ENCODE results near the gene FMO1. TPM values are rescaled to one million over a fixed set of nuclear protein-coding genes. Genes with fewer than 3 reads are reported as not detected.

The FMO1 gene
- total and polyA plus RNA-seq, 2 of the 8 experiments (the other 6 are each of a cell fraction or from before 2014, with no cell fraction given): 0.11 TPM; not detected in 1

DNA sequence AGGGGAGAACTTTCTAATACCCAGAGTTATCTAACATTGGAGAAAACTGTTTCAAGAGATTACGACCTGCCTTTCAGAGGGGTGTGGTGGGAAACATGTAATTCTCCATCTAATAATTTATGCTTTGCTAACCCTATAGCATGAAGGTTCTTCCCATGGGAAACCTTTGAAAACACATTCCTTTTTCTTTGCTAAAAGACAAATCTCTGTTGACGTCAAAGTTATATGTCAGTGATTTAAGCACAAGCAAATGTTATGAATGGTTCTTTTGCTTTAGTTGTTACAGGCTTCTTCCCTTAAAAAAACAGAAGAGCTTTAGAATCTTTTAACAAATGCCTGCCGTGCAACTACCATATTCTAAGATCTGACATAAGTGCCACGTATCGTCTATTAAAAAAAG is 44.0 kb upstream of the FMO1 start (continued):
- TF ChIP-seq SIRT6 (IDR thresholded peaks at IDR 0.05; ENCODE audit: low read length): no peak
- no peak for TF ChIP-seq ZNF274 (IDR thresholded peaks at IDR 0.05; ENCODE audit: borderline replicate concordance, extremely low read depth, low read length)
- no peak for TF ChIP-seq FOSL1 (IDR thresholded peaks at IDR 0.05; ENCODE audit: insufficient read depth, low read depth, low read length)
- no peak for TF ChIP-seq BACH1 (IDR thresholded peaks at IDR 0.05; ENCODE audit: low read length)
- no peak for TF ChIP-seq CHD1 (IDR thresholded peaks at IDR 0.05; ENCODE audit: low read depth, low read length)
- TF ChIP-seq SIN3A (conservative IDR thresholded peaks at IDR 0.05 in 1 of 2, IDR thresholded peaks at IDR 0.05 in 1 of 2; ENCODE audit: low read depth in 1 of 2, low read length in 2 of 2): no peak

Data from H1 (cell line).